Smooth muscle cell (in vitro differentiated cells): ENCODE data around the gene HIVEP1. TPM values are rescaled to one million over a fixed set of nuclear protein-coding genes. Genes with fewer than 3 reads are reported as not detected.

Experiments used
- DNase-seq: peaks from one replicate; lab custom pipeline; 2025; ENCODE audit not compliant: unreplicated experiment; lab: John Stamatoyannopoulos, UW
- H2AFZ ChIP-seq: fragments of 200-600 bp; sonication (generic); 2 replicates; pipeline ENCODE4 v1.6.0; 2016; ENCODE audit warnings: antibody characterized with exemption, low read depth, mild to moderate bottlenecking
- H3F3A ChIP-seq: fragments of 200-600 bp; sonication (generic); 2 replicates; pipeline ENCODE4 v1.6.0; 2017; ENCODE audit warnings: antibody characterized with exemption, low read depth
- H3K27ac ChIP-seq: fragments of 200-600 bp; sonication (generic); 2 replicates; pipeline ENCODE4 v1.5.1; 2016; ENCODE audit warnings: low read depth, mild to moderate bottlenecking
- H3K27me3 ChIP-seq: fragments of 200-600 bp; sonication (generic); 2 replicates; pipeline ENCODE4 v1.6.1; 2016; ENCODE audit warnings: low read depth, mild to moderate bottlenecking
- H3K36me3 ChIP-seq: fragments of 200-600 bp; sonication (generic); 2 replicates; pipeline ENCODE4 v1.5.1; 2016; ENCODE audit warnings: low read depth
- H3K4me1 ChIP-seq: fragments of 200-600 bp; sonication (generic); 2 replicates; pipeline ENCODE4 v1.5.1; 2016; ENCODE audit warnings: low read depth
- H3K4me2 ChIP-seq: fragments of 200-600 bp; sonication (generic); 2 replicates; pipeline ENCODE4 v1.6.0; 2016; ENCODE audit warnings: mild to moderate bottlenecking
- H3K4me3 ChIP-seq: fragments of 200-600 bp; sonication (generic); 2 replicates; pipeline ENCODE4 v1.5.1; 2016; ENCODE audit warnings: mild to moderate bottlenecking
- H3K79me2 ChIP-seq: fragments of 200-600 bp; sonication (generic); 2 replicates; pipeline ENCODE4 v1.6.0; 2016; ENCODE audit warnings: low read depth, mild to moderate bottlenecking
- H3K9ac ChIP-seq: fragments of 200-600 bp; sonication (generic); 2 replicates; pipeline ENCODE4 v1.6.0; 2016; ENCODE audit warnings: low read depth
- H3K9me3 ChIP-seq: fragments of 200-600 bp; sonication (generic); replicated peaks from 2 replicates; pipeline ENCODE4 v1.5.1; 2016; ENCODE audit warnings: low read depth
- H4K20me1 ChIP-seq: fragments of 200-600 bp; sonication (generic); 2 replicates; pipeline ENCODE4 v1.6.0; 2016; ENCODE audit warnings: low read depth
- CTCF ChIP-seq: fragments of 200-600 bp; sonication (generic); IDR thresholded peaks from 2 replicates; pipeline ENCODE4 v1.5.1; 2017; ENCODE audit warnings: borderline replicate concordance, mild to moderate bottlenecking, antibody characterized with exemption; ENCODE audit not compliant: insufficient read depth, poor library complexity, severe bottlenecking
- WGBS: methylation state at CpG from one replicate; pipeline ENCODE4 v1.1.7; 2016; ENCODE audit warnings: low lambda C conversion rate; 5-methylcytosine and 5-hydroxymethylcytosine counted together
- polyA plus RNA-seq: library from polyadenylated mRNA; unstranded; fragments of >200 nt; fragmentation: Nextera tagmentation; extraction: Ambion mirVana; gene quantifications from 2 replicates; pipeline ENCODE4 v1.2.1, GENCODE V29; 2016
- total RNA-seq: library from RNA; depleted of rRNA; stranded (reverse); fragments of >200 nt; gene quantifications from 2 replicates; pipeline ENCODE4 v1.2.3, GENCODE V29; 2014

HIVEP1 gene
- total and polyA plus RNA-seq, 2 experiments from 2014 or later = 6.8 to 58.8 TPM

GRCh38 chr6:12178521-12178920 is 166.4 kb downstream of the HIVEP1 start:
- WGBS = 87% methylated on average over 3 of the region's 3 CpGs
- no peak for TF ChIP-seq CTCF

GRCh38 chr6:12181481-12181880 is 169.4 kb downstream of the HIVEP1 start:
- H3K9ac ChIP-seq = no peak overlapping the region
- no peaks in the 10 kb centered on the region for H3K27me3 ChIP-seq
- H3K79me2 ChIP-seq = no peaks in the 10 kb centered on the region
- H3K4me3 ChIP-seq = no peak overlapping the region
- H3K36me3 ChIP-seq = no peaks in the 10 kb centered on the region
- no peaks in the 10 kb centered on the region for H3K9me3 ChIP-seq
- TF ChIP-seq CTCF = no peak
- H2AFZ ChIP-seq = no peak overlapping the region
- H4K20me1 ChIP-seq = no peaks in the 10 kb centered on the region
- no peaks in the 10 kb centered on the region for H3K4me1 ChIP-seq
- no peaks in the 10 kb centered on the region for H3F3A ChIP-seq
- H3K27ac ChIP-seq = no peak overlapping the region
- no peak overlapping the region for H3K4me2 ChIP-seq
- 99% methylated on average over 4 of the region's 4 CpGs for WGBS
- no peak for DNase-seq

More at GRCh38 chr6:12178521-12178920, 166.4 kb downstream of the HIVEP1 start:
- H3K4me3 ChIP-seq = no peak overlapping the region
- no peaks in the 10 kb centered on the region for H3K36me3 ChIP-seq
- H3K27me3 ChIP-seq = no peaks in the 10 kb centered on the region
- H3K9ac ChIP-seq = no peak overlapping the region
- no peak overlapping the region for H3K27ac ChIP-seq
- H3K4me1 ChIP-seq = peaks cover 12% of the 10 kb centered on the region
- no peak overlapping the region for H2AFZ ChIP-seq
- H3K9me3 ChIP-seq = no peaks in the 10 kb centered on the region
- no peak for DNase-seq
- no peak overlapping the region for H3K4me2 ChIP-seq
- no peaks in the 10 kb centered on the region for H3K79me2 ChIP-seq
- no peaks in the 10 kb centered on the region for H3F3A ChIP-seq
- no peaks in the 10 kb centered on the region for H4K20me1 ChIP-seq

- H3F3A ChIP-seq = no peaks in the 10 kb centered on the region
- H3K27me3 ChIP-seq = no peaks in the 10 kb centered on the region
- no peak overlapping the region for H3K4me3 ChIP-seq
- no peak overlapping the region for H2AFZ ChIP-seq
- 80% methylated on average over 5 of the region's 5 CpGs for WGBS
- H3K27ac ChIP-seq = no peak overlapping the region
- no peak overlapping the region for H3K9ac ChIP-seq
- no peak overlapping the region for H3K4me2 ChIP-seq
- no peaks in the 10 kb centered on the region for H3K9me3 ChIP-seq
- H4K20me1 ChIP-seq = no peaks in the 10 kb centered on the region
- H3K4me1 ChIP-seq = no peaks in the 10 kb centered on the region
- no peaks in the 10 kb centered on the region for H3K79me2 ChIP-seq
- H3K36me3 ChIP-seq = no peaks in the 10 kb centered on the region
- DNase-seq = no peak
- no peak for TF ChIP-seq CTCF
Measured at GRCh38 chr6:12182676-12183075, 170.6 kb downstream of the HIVEP1 start.

GRCh38 chr6:12185081-12185673 is 173.1 kb downstream of the HIVEP1 start:
- no peaks in the 10 kb centered on the region for H3F3A ChIP-seq
- no peaks in the 10 kb centered on the region for H3K27me3 ChIP-seq
- H3K27ac ChIP-seq = no peak overlapping the region
- no peak overlapping the region for H3K4me3 ChIP-seq
- 79% methylated on average over 6 of the region's 6 CpGs for WGBS
- H3K36me3 ChIP-seq = no peaks in the 10 kb centered on the region
- no peak overlapping the region for H3K4me2 ChIP-seq
- no peaks in the 10 kb centered on the region for H3K79me2 ChIP-seq
- no peaks in the 10 kb centered on the region for H4K20me1 ChIP-seq
- H3K9me3 ChIP-seq = no peaks in the 10 kb centered on the region
- no peaks in the 10 kb centered on the region for H3K4me1 ChIP-seq
- no peak for TF ChIP-seq CTCF
- H3K9ac ChIP-seq = no peak overlapping the region
- DNase-seq = no peak
- no peak overlapping the region for H2AFZ ChIP-seq
